Pancreas (tissue), 10 donors: ENCODE measurements around the gene HSPBP1. TPM values are rescaled to one million over a fixed set of nuclear protein-coding genes. Genes with fewer than 3 reads are reported as not detected.

Experiments
- ATAC-seq, 4 donors: fragments of 200-7000 bp; cut with Tn5 transposase; one replicate each; pipeline versions ENCODE4 v1.8.0 to v1.9.1; 2020; ENCODE audit warnings: mild to moderate bottlenecking in 4 of 4, moderate library complexity in 4 of 4
- DNase-seq, 6 donors: peaks; one replicate each; pipeline ENCODE4 v3.0.0-alpha.2; 2020
- FAIRE-seq: peaks from 2 replicates; lab custom pipeline; 2012; peaks lifted over from hg19 to GRCh38; lab: Jason Lieb, UNC
- H3K27ac ChIP-seq, 4 donors: fragments of 200-600 bp; sonication (generic); 1 replicate in 3 of 4; 2 replicates in 1 of 4; pipeline versions ENCODE4 v1.5.0 to v1.8.0; 2020
- H3K27me3 ChIP-seq, 4 donors: fragments of 200-600 bp; one replicate each; pipeline ENCODE4 v1.8.0; 2021
- H3K36me3 ChIP-seq, 3 donors: fragments of 200-600 bp; sonication (generic) in 1 of 3; one replicate each; pipeline versions ENCODE4 v1.5.0 to v1.8.0; 2020 to 2021
- H3K4me1 ChIP-seq, 3 donors: fragments of 200-600 bp; one replicate each; pipeline ENCODE4 v1.8.0; 2021
- H3K4me3 ChIP-seq, 4 donors: fragments of 200-600 bp; sonication (generic) in 2 of 4; one replicate each; pipeline versions ENCODE4 v1.5.0 to v1.8.0; 2020 to 2021
- H3K9me3 ChIP-seq, 4 donors: fragments of 200-600 bp; one replicate each; pipeline ENCODE4 v1.8.0; 2021
- CTCF ChIP-seq, 4 donors: fragments of 200-600 bp; sonication (generic) in 3 of 4; IDR thresholded peaks; one replicate each; pipeline versions ENCODE4 v1.5.0 to v1.8.0; 2021; ENCODE audit warnings: antibody characterized with exemption in 4 of 4
- WGBS, 2 donors: extraction: QIAGEN DNeasy Blood & Tissue Kit; methylation state at CpG; one replicate each; pipeline ENCODE4 v1.1.7; 2013; 5-methylcytosine and 5-hydroxymethylcytosine counted together
- intact Hi-C, 3 donors: fragments of 100-400 bp; cut with DNase I; formaldehyde crosslinking; loops; one replicate each; pipeline versions ENCODE4 v1.11.1 to v1.14.2; 2022
- polyA plus RNA-seq, 2 donors: library from polyadenylated mRNA; stranded (reverse); fragments of 200-250 nt; gene quantifications; one replicate each; pipeline ENCODE4 v1.2.3, GENCODE V29; 2013
- total RNA-seq, 6 donors: library from RNA; stranded (reverse); fragmentation: NEBNext Ultra II Directional in 4 of 6; extraction: Animal tissue kit (Norgen Biotek cat#: 25700) in 4 of 6; gene quantifications; one replicate each; pipeline versions ENCODE4 v1.2.1 to v1.2.4, GENCODE V29; 2021 to 2023
- donor health status: healthy with polysubstance abuse.
- donor health status: DM: no; HTN: no; CAD: no; lungs with moderate emphysema.
- donor health status: DM: no; HTN: no; CAD: no.
- donor health status: control.
- donor health status: control.
- donor health status: Bipolar disorder and iron deficiency.
- donor health status: DM: yes; HTN: yes; CAD: no.
- donor health status: DM: no; HTN: no; CAD: no.
- donor health status: DM: no; HTN: no; CAD: no.
- donor health status: DM: yes; HTN: yes; CAD: no.

Gene HSPBP1
- total and polyA plus RNA-seq, 8 donors, result 7.0 to 29.5 (median 12.8) TPM

- FAIRE-seq (no peak), DNase-seq (no peak), ATAC-seq (no peak)
- Histone ChIP-seq H3K27ac (no peak overlapping the region), H3K9me3 (no peaks in the 10 kb centered on the region), H3K4me3 (no peak overlapping the region), H3K27me3 (no peaks in the 10 kb centered on the region), H3K4me1 (no peaks in the 10 kb centered on the region), H3K36me3 (no peaks in the 10 kb centered on the region)
- no peak for TF ChIP-seq CTCF (IDR thresholded peaks at IDR 0.05)
- intact Hi-C loops, result loop anchor here in 1 of 3 donors (10.0 kb wide), 1 partner anchor 74 kb away; the partner anchor contains the start of genes IL11 and TMEM190
- 50 to 64% methylated on average over 15 of the region's 15 CpGs for WGBS, 2 donors
These were observed 21.1 kb upstream of the HSPBP1 start for GRCh38 chr19:55300886-55301458.

- Histone ChIP-seq H3K27me3 (no peaks in the 10 kb centered on the region), H3K36me3 (no peaks in the 10 kb centered on the region), H3K9me3 (no peaks in the 10 kb centered on the region), H3K4me3 (no peak overlapping the region), H3K27ac (no peak overlapping the region), H3K4me1 (no peaks in the 10 kb centered on the region)
- intact Hi-C loops, result loop anchor here in 2 of 3 donors (10.0 kb wide), 3 partner anchors 75 to 105 kb away; partner anchors contain the start of genes IL11 (in 1 of the 2), RPL28 (in 1 of the 2), TMEM190 (in 1 of the 2) and TMEM238 (in 1 of the 2)
- WGBS, 2 donors, result 81 to 89% methylated on average over 10 of the region's 10 CpGs
- TF ChIP-seq CTCF (IDR thresholded peaks at IDR 0.05), result no peak
- ATAC-seq, result no peak
- no peak for DNase-seq
- no peak for FAIRE-seq
These were observed 20.1 kb upstream of the HSPBP1 start for GRCh38 chr19:55299991-55300390.

GRCh38 chr19:55297267-55297666 lies 17.4 kb upstream of the HSPBP1 start:
- H3K4me1 ChIP-seq, result no peaks in the 10 kb centered on the region
- FAIRE-seq (no peak), ATAC-seq (no peak), DNase-seq (no peak)
- 75 to 87% methylated on average over 10 of the region's 10 CpGs for WGBS, 2 donors
- no peaks in the 10 kb centered on the region for H3K36me3 ChIP-seq
- H3K9me3 ChIP-seq, result no peaks in the 10 kb centered on the region
- H3K27ac ChIP-seq, result no peak overlapping the region
- no peaks in the 10 kb centered on the region for H3K27me3 ChIP-seq
- H3K4me3 ChIP-seq, result no peak overlapping the region
- intact Hi-C loops, result loop anchor here in 2 of 3 donors (10.0 kb wide), 2 partner anchors 88 to 108 kb away; partner anchors contain the start of genes RPL28 (in 1 of the 2), TMEM238 (in 1 of the 2) and UBE2S (in 1 of the 2)
- TF ChIP-seq CTCF (IDR thresholded peaks at IDR 0.05), result no peak

GRCh38 chr19:55289117-55289796 lies 9.3 kb upstream of the HSPBP1 start:
- intact Hi-C loops, result no loop called here
- WGBS, 2 donors, result 84 to 92% methylated on average over 9 of the region's 9 CpGs
- no peaks in the 10 kb centered on the region for H3K36me3 ChIP-seq
- DNase-seq (no peak), ATAC-seq (no peak), FAIRE-seq (no peak)
- H3K9me3 ChIP-seq, result no peaks in the 10 kb centered on the region
- no peak for TF ChIP-seq CTCF (IDR thresholded peaks at IDR 0.05)
- no peak overlapping the region for H3K27ac ChIP-seq
- no peak overlapping the region for H3K4me3 ChIP-seq
- no peaks in the 10 kb centered on the region for H3K27me3 ChIP-seq
- no peaks in the 10 kb centered on the region for H3K4me1 ChIP-seq
